GM12865 (cell line): ENCODE data around the gene GHRH.

Source experiments
- DNase-seq: peaks from one replicate; pipeline ENCODE4 v3.0.0; 2010; ENCODE audit warnings: low read depth
- H3K4me3 ChIP-seq: 2 replicates; pipeline ENCODE4 v1.5.1; 2011; ENCODE audit warnings: mild to moderate bottlenecking, low read depth, low read length, control low read depth
- TF ChIP-seq, protein P1 (sequence below): IDR thresholded peaks from 2 replicates; pipeline ENCODE4 v1.5.1; 2011; ENCODE audit warnings: low read length, control low read depth, low read depth, inconsistent platforms; ENCODE audit not compliant: insufficient read depth; ENCODE audit errors: missing control alignments

The GHRH gene

DNA sequence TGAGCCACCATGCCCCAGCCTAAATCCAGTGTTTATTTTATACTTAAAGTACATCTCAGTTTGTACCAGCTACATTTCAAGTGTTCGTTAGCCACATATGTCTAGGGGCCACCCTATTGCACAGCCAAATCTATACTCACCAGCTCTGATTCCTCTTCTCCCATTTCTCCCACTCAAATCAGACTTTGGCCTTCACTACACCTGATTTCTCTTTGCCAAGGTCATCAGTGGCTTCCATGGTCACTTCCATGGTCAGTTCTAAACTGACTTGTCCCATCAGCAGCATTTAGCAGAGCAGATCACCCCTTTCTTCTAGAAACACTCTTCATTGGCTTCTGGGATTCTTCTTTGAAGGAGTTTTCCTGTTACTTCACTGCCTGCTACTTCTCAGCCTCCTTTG is 14.1 kb downstream of the GHRH start:
- H3K4me3 ChIP-seq: no peak overlapping the region
- no peak for DNase-seq
- TF ChIP-seq, protein P1, sequence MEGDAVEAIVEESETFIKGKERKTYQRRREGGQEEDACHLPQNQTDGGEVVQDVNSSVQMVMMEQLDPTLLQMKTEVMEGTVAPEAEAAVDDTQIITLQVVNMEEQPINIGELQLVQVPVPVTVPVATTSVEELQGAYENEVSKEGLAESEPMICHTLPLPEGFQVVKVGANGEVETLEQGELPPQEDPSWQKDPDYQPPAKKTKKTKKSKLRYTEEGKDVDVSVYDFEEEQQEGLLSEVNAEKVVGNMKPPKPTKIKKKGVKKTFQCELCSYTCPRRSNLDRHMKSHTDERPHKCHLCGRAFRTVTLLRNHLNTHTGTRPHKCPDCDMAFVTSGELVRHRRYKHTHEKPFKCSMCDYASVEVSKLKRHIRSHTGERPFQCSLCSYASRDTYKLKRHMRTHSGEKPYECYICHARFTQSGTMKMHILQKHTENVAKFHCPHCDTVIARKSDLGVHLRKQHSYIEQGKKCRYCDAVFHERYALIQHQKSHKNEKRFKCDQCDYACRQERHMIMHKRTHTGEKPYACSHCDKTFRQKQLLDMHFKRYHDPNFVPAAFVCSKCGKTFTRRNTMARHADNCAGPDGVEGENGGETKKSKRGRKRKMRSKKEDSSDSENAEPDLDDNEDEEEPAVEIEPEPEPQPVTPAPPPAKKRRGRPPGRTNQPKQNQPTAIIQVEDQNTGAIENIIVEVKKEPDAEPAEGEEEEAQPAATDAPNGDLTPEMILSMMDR: no peak

- no peak overlapping the region for H3K4me3 ChIP-seq
- DNase-seq: no peak
- TF ChIP-seq, protein P1: no peak
Measured at GRCh38 chr20:37246736-37247135, 14.9 kb downstream of the GHRH start.

GRCh38 chr20:37245216-37246150 is 16.1 kb downstream of the GHRH start:
- DNase-seq: no peak
- H3K4me3 ChIP-seq: no peak overlapping the region
- TF ChIP-seq, protein P1: no peak

DNA sequence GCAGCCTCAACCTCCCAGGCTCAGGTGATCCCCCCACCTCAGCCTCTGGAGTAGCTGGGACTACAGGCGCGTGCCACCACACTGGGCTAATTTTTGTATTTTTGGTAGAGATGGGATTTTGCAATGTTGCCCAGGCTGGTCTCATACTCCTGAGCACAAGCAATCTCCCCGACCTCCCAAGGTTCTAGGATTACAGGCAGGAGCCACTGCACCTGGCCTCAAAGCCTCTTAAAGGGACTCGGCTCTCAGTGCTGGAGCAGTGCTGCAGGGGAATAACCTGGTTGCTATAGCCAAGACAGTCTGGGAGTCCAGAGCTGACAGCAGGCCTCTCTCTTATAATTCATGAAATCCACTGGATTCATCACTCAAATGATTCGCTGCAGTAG is 17.0 kb downstream of the GHRH start:
- DNase-seq: no peak
- TF ChIP-seq, protein P1: no peak
- H3K4me3 ChIP-seq: no peak overlapping the region

DNA sequence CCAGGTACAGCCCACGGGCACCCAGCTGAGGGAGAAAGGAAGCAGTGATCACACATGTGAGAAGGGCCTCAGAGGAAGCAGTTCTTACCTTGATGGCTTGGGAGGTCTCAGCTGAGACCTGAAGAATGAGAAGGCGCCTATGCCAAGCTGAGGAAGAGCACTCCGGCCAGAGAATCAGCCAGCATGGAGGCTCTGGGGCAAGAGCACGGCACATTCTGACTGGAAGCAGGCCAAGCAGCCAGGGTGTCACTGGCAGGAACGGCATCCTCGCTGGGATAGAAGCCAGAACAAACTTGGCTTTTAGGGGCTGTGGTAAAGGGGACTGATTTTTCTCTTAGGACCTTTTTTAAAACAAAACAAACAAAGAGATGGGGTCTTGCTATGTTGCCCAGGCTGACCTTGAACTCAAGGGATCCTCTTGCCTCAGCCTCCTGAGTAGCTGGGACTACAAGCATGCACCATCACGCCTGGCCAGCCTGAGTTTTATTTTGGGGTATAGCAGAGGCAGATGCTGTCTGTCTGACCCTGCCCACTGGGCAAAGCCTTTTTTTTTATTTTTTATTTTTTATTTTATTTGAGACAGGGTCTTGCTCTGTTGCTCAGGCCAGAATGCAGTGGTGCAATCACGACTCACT is 17.6 kb downstream of the GHRH start:
- no peak for DNase-seq
- TF ChIP-seq, protein P1: no peak

DNA sequence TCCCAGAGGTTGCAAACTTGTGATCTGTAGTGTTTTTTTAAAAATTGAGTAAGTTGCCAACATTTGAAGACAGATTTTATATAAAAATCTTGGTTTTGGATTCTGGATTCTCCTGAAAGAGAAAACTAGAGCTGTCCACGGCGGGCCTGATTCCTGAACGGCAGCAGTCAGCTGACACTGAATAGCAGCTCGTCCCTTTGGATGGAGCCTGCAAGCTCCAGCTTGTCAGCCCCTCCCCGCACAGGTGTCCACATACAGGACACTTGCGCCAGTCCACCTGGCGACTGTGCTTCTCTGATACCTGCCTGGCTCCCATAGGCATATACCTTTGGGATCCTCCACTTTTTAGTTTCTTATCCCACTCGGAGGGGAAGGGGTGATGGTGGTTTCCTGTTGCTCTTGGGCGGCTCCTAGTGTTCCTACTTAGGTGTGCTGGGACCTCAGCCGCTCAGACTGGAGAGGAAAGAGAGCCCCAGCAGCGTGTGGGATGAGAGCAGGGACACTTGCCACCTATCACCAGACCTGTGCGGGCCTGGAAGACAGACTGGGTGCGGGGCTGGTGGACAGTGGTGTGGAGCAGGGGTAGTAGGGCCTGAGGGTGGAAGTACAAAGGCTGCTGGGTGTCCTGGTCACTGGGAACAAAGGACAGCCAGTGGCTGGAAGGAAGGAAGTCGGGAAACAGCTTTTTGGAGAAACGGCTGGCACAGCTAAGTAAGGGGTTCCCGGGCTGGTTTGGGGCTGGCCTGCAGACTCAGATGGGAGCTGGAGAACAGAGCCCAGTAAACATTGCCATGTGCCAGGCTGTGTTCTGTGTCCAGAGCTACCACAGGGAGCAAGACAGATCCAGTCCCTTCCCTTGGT is 18.3 kb downstream of the GHRH start:
- no peak for DNase-seq
- H3K4me3 ChIP-seq: no peak overlapping the region
- TF ChIP-seq, protein P1: no peak

More for the DNA sequence above, 17.6 kb downstream of the GHRH start:
- H3K4me3 ChIP-seq: no peak overlapping the region
